ENCODE measurements around the gene TRIM22. TPM values are rescaled to one million over a fixed set of nuclear protein-coding genes. Genes with fewer than 3 reads are reported as not detected.

The TRIM22 gene
- total and polyA plus RNA-seq, 9 of the 15 experiments (the other 6 are each of a cell fraction or from before 2014, with no cell fraction given): 0.06 to 1.1 (median 0.18) TPM; not detected in 2

DNA sequence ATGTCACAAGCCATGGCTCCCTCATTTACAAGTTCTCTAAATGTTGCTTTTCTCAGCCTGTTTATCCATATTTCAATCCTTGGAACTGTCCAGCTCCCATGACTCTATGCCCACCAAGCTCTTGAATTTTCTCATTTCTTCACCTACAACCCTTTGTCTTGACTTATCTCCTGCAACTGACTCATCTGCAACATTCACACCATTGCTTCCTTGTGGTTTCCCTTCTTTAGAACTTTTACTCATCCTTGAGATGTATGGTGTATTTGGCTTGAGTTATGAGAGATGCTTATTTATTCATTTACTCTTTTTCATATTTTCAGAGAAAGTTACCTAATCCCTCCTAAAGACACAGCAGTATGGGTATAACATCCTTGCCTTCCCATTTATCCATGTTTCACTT, 46.0 kb upstream of the TRIM22 start:
- FAIRE-seq (no peak), ATAC-seq (no peak), DNase-seq (ENCODE audit: extremely low read depth in 1 of 4, low spot score in 3 of 4) (no peak)
- Histone ChIP-seq H3K4me1 (replicated peaks in 1 of 2; ENCODE audit: control insufficient read depth in 2 of 2, insufficient read depth in 2 of 2, low read length in 2 of 2) (no peaks in the 10 kb centered on the region), H4K20me1 (replicated peaks; ENCODE audit: control insufficient read depth, insufficient read depth, low read length) (no peaks in the 10 kb centered on the region), H3K36me3 (ENCODE audit: control insufficient read depth, insufficient read depth, low read length) (no peaks in the 10 kb centered on the region), H3K27me3 (ENCODE audit: control insufficient read depth in 2 of 2, insufficient read depth in 2 of 2, low read length in 2 of 2) (no peaks in the 10 kb centered on the region; a peak in 1 of 5 replicates), H3K27ac (ENCODE audit: extremely low read depth, low read depth, low read length) (no peak overlapping the region), H3K9me3 (replicated peaks; ENCODE audit: control insufficient read depth, insufficient read depth, low read depth, low read length) (no peaks in the 10 kb centered on the region), H3K4me2 (ENCODE audit: insufficient read depth, low read length) (no peak overlapping the region), H2AFZ (ENCODE audit: low read depth, low read length) (no peak overlapping the region), H3K9me1 (ENCODE audit: control insufficient read depth, insufficient read depth, low read length) (no peaks in the 10 kb centered on the region), H3K9ac (ENCODE audit: insufficient read depth in 1 of 2, low read depth in 2 of 2, low read length in 2 of 2) (no peak overlapping the region), H3K4me3 (no peak overlapping the region), H3K79me2 (ENCODE audit: control insufficient read depth, insufficient read depth, low read length) (no peaks in the 10 kb centered on the region)
- BruUV-seq (replicated peaks): no TSS peak
- ChIA-PET POLR2A (interaction anchor here (0.6 kb wide), 1 partner anchor 84 kb away, joined by 3 read pairs; no protein-coding TSS in a partner anchor), CTCF (ENCODE audit: low intra/inter-chr PET ratio) (no interaction called here)
- no peak for TF ChIP-seq RB1 (IDR thresholded peaks at IDR 0.05; ENCODE audit: low read depth)
- TF ChIP-seq, protein P1, sequence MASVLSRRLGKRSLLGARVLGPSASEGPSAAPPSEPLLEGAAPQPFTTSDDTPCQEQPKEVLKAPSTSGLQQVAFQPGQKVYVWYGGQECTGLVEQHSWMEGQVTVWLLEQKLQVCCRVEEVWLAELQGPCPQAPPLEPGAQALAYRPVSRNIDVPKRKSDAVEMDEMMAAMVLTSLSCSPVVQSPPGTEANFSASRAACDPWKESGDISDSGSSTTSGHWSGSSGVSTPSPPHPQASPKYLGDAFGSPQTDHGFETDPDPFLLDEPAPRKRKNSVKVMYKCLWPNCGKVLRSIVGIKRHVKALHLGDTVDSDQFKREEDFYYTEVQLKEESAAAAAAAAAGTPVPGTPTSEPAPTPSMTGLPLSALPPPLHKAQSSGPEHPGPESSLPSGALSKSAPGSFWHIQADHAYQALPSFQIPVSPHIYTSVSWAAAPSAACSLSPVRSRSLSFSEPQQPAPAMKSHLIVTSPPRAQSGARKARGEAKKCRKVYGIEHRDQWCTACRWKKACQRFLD (CRISPR knock-in tag; IDR thresholded peaks at IDR 0.05): no peak
- TF ChIP-seq POLR3G (IDR thresholded peaks at IDR 0.05; ENCODE audit: extremely low read depth, insufficient read length, insufficient replicate concordance): no peak
- TF ChIP-seq ZNF830 (CRISPR knock-in tag; IDR thresholded peaks at IDR 0.05): no peak
- no peak for TF ChIP-seq HMG20A (CRISPR knock-in tag; conservative IDR thresholded peaks at IDR 0.05)
- TF ChIP-seq ZNF23 (CRISPR knock-in tag; IDR thresholded peaks at IDR 0.05): no peak
- no peak for TF ChIP-seq EHMT2 (IDR thresholded peaks at IDR 0.05)
- TF ChIP-seq, protein P2, sequence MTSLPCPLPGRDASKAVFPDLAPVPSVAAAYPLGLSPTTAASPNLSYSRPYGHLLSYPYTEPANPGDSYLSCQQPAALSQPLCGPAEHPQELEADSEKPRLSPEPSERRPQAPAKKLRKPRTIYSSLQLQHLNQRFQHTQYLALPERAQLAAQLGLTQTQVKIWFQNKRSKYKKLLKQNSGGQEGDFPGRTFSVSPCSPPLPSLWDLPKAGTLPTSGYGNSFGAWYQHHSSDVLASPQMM (CRISPR knock-in tag; IDR thresholded peaks at IDR 0.05): no peak
- TF ChIP-seq RFX1 (IDR thresholded peaks at IDR 0.05): no peak
- TF ChIP-seq ZNF785 (CRISPR knock-in tag; IDR thresholded peaks at IDR 0.05): no peak
- in situ Hi-C loops (cut with MboI): no loop called here
- intact Hi-C loops (cut with micrococcal nuclease): no loop called here

Data from K562 (cell line).